HEK293T (cell line): ENCODE results near the gene TREML4.

Source experiments
- ARNT ChIP-seq: fragments of 450-650 bp; IDR thresholded peaks from 2 replicates; pipeline ENCODE4 v1.6.1; 2017; ENCODE audit warnings: mild to moderate bottlenecking
- BHLHE40 ChIP-seq: fragments of 450-650 bp; IDR thresholded peaks from 2 replicates; pipeline ENCODE4 v1.6.1; 2016; ENCODE audit warnings: mild to moderate bottlenecking, moderate library complexity, borderline replicate concordance
- CTBP1 ChIP-seq: fragments of 450-650 bp; IDR thresholded peaks from 2 replicates; pipeline ENCODE4 v1.6.1; 2016; ENCODE audit warnings: borderline replicate concordance
- ELF4 ChIP-seq: fragments of 450-650 bp; IDR thresholded peaks from 2 replicates; pipeline ENCODE4 v1.6.1; 2017; ENCODE audit warnings: antibody characterized with exemption
- FOXA1 ChIP-seq: fragments of 450-650 bp; IDR thresholded peaks from 2 replicates; pipeline ENCODE4 v1.6.1; 2016; ENCODE audit warnings: mild to moderate bottlenecking
- FOXK2 ChIP-seq: fragments of 450-650 bp; IDR thresholded peaks from 2 replicates; pipeline ENCODE4 v1.6.1; 2016; ENCODE audit warnings: mild to moderate bottlenecking
- FOXM1 ChIP-seq: fragments of 450-650 bp; IDR thresholded peaks from 2 replicates; pipeline ENCODE4 v1.6.1; 2017; ENCODE audit warnings: mild to moderate bottlenecking, borderline replicate concordance
- L3MBTL2 ChIP-seq: fragments of 450-650 bp; conservative IDR thresholded peaks from 2 replicates; pipeline ENCODE4 v1.6.1; 2016; ENCODE audit warnings: mild to moderate bottlenecking
- LEF1 ChIP-seq: fragments of 450-650 bp; IDR thresholded peaks from 2 replicates; pipeline ENCODE4 v1.6.1; 2017; ENCODE audit warnings: mild to moderate bottlenecking, borderline replicate concordance
- SP1 ChIP-seq: fragments of 450-650 bp; IDR thresholded peaks from 2 replicates; pipeline ENCODE4 v1.6.1; 2017
- SUZ12 ChIP-seq: fragments of 450-650 bp; IDR thresholded peaks from 2 replicates; pipeline ENCODE4 v1.6.1; 2016; ENCODE audit warnings: mild to moderate bottlenecking
- TARDBP ChIP-seq: fragments of 450-650 bp; IDR thresholded peaks from 2 replicates; pipeline ENCODE4 v1.6.1; 2016
- ZNF384 ChIP-seq: fragments of 450-650 bp; IDR thresholded peaks from 2 replicates; pipeline ENCODE4 v1.6.1; 2016

- TF ChIP-seq FOXM1: no peak
- no peak for TF ChIP-seq SP1
- no peak for TF ChIP-seq ELF4
- no peak for TF ChIP-seq SUZ12
- TF ChIP-seq TARDBP: no peak
- TF ChIP-seq FOXA1: no peak
- no peak for TF ChIP-seq BHLHE40
- TF ChIP-seq ARNT: no peak
- TF ChIP-seq FOXK2: no peak
- TF ChIP-seq ZNF384: no peak
- TF ChIP-seq L3MBTL2: no peak
- no peak for TF ChIP-seq LEF1
- no peak for TF ChIP-seq CTBP1
Measured at GRCh38 chr6:41187924-41188886, 39.9 kb upstream of the TREML4 start.
